HG02571 (cell line): Measurements from ENCODE around the gene SC5D.

Experiments
- ATAC-seq: cut with Tn5 transposase; IDR thresholded peaks from one replicate; pipeline ENCODE4 v1.9.1; 2021; ENCODE audit warnings: mild to moderate bottlenecking, moderate library complexity; ENCODE audit not compliant: unreplicated experiment

Gene SC5D

GRCh38 chr11:121291319-121291718 lies 1.3 kb upstream of the SC5D start:
- no peak for ATAC-seq

DNA sequence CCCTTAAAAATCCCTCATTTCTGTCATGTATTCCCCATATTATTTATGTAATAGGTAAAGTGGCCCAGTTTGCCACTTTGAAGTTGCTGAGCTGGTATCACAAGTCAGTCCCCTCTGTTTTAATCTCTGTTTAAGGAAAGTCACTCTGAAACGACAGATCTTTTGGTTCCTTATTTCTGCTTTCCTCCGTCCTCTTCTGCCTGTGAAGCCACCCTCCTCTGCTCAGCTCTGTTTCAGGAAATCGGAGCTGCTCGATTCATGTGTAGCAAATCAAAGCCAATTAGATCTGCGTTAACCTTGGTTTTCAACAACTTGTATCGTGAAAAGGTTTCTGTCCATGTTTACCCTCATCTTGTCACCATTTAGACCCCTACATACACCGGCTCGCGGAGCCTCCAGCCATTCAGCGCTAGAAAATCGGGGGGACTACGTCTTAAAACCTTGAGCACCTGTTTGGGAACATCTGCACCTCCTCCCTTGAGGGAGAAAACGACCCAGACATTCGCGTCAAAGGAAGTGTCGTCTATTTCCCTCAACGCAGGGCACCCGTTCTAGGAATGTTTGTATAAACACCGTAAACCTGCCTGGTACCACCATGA lies 576 bp upstream of the SC5D start:
- peak; percentile 32 for ATAC-seq

DNA sequence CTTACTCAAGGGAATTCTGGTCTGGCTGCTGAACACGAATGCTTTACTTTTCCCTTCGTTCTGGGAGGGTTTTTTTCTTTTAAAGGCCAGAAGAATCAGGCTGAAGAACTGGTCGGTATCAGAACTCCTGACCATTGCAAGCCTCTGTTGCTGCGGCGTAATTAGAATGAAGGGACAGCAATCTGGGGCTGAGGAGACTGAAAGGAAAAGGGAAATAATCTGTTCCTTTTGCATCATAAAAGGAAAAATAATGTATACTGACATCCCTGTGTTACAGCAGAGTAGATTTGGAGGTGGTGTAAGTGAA lies 670 bp downstream of the SC5D start:
- ATAC-seq, result no peak

DNA sequence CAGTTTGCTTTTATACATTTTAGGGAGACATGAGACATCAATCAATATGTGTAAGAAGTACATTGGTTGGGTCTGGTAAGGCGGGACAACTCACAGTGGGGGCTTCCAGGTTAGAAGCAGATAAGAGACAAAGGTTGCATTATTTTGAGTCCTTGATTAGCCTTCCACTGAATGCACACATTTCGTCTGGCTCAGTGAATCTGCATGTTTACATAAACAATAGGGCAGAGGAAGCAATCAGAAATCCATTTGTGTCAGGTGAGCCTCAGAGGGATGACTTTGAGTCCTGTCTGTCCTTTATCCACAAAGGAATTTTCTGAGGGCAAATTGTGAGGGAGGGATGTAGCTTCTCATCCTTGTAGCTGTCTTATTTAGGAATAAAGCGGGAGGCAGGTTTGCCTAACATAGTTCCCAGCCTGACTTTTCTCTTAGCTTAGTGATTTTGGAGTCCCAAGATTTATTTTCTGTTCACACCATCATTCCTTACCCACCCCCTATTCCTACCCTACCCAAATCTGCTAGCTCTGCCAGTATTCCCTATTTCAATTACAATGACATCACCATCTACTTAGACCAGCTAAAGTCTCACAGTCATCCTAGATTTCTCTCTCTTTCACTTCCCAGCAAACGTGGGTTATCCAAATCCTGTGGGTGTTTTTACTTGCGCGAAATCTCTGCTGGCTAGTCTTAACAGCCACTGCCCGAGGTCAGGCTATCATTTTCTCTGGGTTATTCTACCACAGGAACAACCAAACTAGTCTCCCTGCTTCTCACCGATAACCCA lies 2.9 kb downstream of the SC5D start:
- ATAC-seq, result no peak

- ATAC-seq, result no peak
Measured at GRCh38 chr11:121297872-121298271, 5.3 kb downstream of the SC5D start.

DNA sequence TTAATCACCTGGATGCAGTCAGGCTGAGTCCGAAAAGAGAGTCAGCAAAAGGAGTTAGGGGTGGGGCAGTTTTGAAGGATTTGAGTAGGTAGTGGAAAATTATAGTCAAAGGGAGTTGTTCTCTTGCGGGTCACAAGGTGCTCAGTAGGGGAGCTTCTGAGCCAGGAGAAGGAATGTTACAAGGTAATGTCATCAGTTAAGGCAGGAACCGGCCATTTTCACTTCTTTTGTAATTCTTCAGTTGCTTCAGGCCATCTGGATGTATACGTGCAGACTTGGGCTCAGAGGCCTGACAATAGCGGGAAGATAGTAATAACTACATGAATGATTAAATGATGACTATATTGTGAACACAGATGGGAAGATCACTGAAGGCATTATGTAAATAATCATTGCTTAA lies 6.2 kb downstream of the SC5D start:
- ATAC-seq, result no peak

GRCh38 chr11:121299417-121299816 lies 6.8 kb downstream of the SC5D start:
- no peak for ATAC-seq

DNA sequence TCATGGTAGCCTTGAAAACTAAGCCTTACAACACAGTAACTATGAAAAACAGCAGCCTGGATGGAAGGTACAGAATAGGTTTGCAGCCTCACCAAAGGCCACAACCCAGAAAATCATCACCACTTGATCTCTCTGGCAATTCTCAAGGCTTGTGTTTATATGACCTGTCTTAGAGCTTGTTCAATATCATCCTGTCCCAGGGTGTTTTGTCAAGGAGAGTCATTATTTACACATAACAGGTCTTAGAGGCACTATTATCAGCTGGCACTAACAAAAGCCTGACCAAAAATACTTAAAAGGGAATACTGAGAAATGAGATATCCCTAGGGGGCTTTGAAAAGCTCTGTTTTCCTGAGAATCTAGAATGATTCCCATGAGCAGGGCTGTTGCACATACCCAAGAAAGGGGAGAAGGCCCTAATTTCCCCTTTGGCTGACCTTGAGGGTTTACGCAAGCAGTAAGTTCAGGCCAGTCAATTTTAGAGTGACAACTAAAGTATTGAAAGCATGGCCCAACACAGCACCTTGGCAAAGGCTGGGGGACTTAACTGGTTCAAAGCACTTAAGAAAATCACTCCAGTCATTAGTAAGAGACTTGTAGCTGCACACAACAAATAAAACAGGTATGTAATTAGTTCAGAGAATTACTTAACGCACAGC lies 7.9 kb downstream of the SC5D start:
- ATAC-seq, result no peak

DNA sequence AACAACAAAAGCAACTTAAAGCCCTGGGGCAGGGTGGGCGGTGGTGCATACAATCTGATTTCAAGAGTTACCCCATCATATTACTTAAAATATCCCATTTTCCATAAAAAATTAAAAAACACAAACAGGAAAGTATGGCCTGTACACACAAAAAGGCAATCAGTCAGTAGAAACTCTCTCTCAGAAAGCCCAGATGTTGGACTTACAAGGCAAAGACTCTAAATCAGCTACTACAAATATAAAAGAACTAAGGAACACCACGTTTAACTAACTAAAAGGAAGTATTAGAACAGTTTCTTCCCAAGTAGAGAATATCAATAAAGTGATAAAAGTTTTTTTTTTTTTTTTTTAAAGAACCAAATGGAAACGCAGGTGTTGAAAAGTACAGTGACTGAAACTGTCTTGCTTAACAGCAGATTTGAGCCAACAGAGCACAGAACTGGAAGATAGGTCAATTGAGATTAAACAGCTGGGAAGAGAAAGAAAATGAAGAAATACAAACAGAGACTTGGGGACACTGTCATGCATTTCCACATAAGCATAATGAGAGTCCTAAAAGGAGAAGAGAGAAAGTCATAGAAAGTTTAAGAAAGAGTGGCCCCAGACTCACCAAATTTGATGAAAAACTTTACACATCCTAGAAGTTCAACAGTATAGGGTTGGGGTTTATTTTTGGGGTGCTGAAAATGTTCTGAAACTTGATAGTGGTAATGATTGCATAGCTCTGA lies 8.6 kb downstream of the SC5D start:
- no peak for ATAC-seq

- ATAC-seq, result no peak
Measured at GRCh38 chr11:121304759-121305158, 12.2 kb downstream of the SC5D start.

DNA sequence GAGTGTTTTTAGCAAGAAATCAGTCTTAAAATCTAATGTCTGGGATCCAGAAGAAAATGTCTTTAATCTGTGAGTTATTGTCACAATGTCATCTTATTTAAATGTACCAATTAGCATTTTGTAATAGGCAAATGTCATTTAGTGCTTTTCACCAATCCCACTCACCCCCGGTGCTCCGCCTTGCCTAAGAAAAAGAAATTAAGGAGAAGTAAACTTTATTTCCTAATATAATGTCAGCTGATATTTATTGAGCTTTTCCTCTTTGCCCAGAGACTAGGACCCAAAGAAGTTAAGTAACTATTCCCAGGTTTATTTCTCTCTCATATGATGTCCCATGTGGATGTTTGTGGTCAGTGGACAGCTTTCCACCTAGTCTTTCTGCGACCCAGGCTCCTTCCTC lies 16.2 kb downstream of the SC5D start:
- ATAC-seq, result no peak

DNA sequence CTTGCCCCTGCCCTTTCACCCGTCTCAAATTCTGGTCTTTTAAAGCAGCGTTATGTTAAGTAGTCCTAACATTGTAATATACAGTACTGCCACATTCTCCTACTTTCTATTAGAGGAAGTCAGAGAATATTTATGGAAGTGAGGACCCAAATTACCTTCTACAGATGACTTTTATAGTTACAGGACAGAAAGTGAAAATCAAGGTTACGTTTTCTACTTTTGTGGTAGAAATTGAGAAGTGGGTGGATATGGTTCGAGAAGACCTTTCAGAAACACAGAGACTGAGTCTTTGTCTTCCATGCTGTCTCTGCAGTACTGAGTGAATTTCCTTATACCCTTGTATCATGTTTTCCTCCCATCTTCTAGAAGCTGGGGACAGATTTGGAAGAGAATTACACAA lies 17.1 kb downstream of the SC5D start:
- ATAC-seq, result peak; percentile 80

DNA sequence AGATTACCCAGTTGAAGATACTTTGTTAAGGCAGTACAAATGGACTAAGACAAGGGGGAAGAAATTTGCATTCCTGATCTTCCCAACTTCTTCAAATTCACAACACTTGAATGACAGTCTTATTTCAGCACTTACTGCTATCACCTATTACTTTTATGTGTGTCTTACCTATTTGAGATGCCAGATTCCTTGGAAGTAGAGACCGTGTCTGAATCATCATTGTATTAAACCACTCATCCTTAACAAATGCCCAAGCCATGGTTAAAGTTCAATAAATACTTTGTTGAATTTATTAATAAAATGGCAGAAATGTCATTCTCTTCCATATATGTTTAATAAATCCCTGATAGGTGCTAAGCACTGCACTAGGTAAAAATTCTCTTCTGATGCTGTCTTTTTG lies 18.3 kb downstream of the SC5D start:
- no peak for ATAC-seq

DNA sequence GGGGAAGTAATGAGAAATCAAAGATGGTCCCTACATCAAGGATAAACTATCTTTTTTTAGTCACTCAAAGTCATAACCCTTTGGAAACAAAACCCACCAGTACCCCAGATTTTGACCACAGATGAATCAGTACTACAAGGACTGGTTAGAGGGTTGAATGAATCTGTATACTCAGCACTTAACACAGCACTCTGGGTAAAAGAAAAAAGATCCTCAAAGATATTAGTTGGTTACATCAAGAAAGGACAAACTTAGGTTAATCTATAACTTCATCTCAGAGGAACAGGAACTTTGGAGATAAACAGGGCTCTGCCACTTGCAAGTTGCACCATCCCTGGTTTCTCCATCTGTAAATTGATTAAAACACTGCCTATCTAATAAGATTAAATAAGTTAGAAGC lies 18.8 kb downstream of the SC5D start:
- ATAC-seq, result no peak

GRCh38 chr11:121312483-121312882 lies 19.9 kb downstream of the SC5D start:
- no peak for ATAC-seq

- ATAC-seq, result no peak
Measured at GRCh38 chr11:121318848-121319834, 26.6 kb downstream of the SC5D start.

DNA sequence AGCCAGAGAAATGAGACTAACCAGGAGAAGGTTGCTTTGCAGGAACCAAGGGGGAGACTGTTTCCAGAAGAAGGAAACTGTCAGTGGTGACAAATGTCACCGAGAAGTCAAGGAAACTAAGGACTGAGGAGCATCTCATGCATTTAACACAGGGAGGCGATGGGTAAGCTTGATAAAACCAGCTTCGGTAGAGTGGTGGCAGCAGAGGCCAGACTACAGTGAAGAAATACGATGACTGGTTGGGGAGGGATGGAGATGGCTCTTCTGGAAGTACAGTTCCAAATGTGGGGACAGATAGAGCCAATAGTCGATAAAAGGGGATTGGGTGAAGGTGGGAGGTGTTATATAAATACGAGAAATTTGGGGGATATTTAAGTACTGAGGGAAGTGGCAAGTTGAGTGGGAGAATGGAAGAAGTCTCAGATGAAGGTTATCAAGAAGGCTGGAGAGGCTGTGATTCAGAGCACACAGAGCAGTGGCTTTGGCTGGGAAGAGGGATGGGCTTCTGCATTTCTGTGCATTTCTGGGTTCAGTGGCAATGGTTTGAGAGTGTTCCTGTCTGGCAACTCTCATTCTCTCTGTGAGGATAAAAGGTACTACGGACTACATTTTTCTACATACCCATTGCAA lies 29.2 kb downstream of the SC5D start:
- ATAC-seq, result no peak

DNA sequence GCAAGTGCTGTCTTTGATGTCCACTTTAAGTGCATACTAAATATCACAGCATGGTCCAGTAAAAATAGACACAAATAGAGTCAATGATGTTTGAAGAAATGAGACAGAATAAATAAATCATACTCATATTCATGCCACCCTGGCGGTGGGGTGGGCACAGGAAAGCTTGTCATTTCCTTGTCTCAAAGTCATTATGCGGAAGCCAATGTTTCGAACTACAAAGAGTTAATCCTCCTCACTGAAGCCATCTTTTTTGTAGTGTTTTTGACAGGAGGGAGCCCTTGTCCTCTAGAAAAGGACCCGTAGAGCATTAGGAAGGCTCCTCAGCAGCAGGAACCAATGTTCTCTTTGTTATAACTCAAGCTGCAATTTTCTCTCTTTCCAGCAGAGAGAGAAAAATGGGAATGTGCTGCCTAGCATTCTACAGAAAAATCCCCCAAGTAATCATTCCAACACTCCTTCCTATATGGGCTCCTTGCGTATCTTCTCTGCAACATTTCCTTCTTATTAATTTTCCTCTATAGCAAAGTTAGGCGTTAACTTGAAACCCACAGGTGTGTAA lies 30.6 kb downstream of the SC5D start:
- no peak for ATAC-seq

- ATAC-seq, result no peak
Measured at GRCh38 chr11:121326230-121326629, 33.7 kb downstream of the SC5D start.

- ATAC-seq, result no peak
Measured at GRCh38 chr11:121327553-121327952, 35.0 kb downstream of the SC5D start.
